AG10803 (cell line): ENCODE measurements around the gene ATL2.

Experiments used
- DNase-seq: peaks from one replicate; pipeline ENCODE4 v3.0.0; 2010; ENCODE audit warnings: low read depth
- H3K4me3 ChIP-seq: 2 replicates; pipeline ENCODE4 v1.5.1; 2011; ENCODE audit warnings: mild to moderate bottlenecking, low read length, control low read depth
- TF ChIP-seq, protein P1 (sequence below): conservative IDR thresholded peaks from 2 replicates; pipeline ENCODE4 v1.5.1; 2011; ENCODE audit warnings: mild to moderate bottlenecking, low read length, control low read depth, inconsistent platforms

ATL2 gene

DNA sequence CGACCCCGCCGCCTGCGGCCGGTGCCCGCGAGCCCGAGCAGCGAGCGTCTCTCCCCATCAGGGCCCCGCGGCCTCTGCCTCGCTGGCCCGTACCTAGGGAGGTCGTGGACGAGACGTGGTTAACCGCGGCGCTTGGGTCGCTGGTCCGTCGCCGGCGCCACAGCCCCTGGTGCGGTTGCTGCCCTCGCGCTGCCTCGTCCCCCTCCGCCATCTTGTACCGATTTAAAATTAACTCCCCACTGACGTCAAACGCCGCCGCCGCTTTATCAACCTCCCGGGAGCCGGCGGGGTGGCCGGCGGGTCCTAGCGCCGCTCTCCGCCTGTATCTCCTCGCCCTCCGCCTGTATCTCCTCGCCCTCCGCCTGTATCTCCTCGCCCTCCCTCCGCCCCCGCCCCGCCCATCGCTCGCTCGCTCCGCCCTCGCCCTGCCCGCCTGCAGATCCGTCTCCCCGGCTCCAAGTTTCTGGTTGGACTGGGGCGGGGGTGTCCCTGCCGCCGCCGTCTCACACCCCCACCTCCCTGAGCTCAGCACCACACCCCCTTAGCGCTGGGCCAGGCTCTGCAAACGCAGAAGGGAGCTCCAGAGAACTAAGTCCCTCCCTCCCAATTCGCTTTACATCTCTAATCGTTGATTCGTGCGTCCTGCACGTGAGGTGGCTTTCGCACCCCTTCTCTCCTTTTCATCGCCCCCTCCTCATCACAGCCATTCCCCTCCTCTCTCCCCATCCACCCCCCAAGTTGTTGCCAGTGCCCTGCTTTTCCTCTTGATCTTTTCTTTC is at the start of gene ATL2:
ATL2 (minus strand) TSS at position 224 of the 779 bp plus-strand sequence; CDS start at position 211, 13 bp downstream.
- TF ChIP-seq, protein P1, sequence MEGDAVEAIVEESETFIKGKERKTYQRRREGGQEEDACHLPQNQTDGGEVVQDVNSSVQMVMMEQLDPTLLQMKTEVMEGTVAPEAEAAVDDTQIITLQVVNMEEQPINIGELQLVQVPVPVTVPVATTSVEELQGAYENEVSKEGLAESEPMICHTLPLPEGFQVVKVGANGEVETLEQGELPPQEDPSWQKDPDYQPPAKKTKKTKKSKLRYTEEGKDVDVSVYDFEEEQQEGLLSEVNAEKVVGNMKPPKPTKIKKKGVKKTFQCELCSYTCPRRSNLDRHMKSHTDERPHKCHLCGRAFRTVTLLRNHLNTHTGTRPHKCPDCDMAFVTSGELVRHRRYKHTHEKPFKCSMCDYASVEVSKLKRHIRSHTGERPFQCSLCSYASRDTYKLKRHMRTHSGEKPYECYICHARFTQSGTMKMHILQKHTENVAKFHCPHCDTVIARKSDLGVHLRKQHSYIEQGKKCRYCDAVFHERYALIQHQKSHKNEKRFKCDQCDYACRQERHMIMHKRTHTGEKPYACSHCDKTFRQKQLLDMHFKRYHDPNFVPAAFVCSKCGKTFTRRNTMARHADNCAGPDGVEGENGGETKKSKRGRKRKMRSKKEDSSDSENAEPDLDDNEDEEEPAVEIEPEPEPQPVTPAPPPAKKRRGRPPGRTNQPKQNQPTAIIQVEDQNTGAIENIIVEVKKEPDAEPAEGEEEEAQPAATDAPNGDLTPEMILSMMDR, result no peak
- H3K4me3 ChIP-seq, result peak within 1 kb of the TSS; percentile 90
- peak; percentile 95 for DNase-seq

DNA sequence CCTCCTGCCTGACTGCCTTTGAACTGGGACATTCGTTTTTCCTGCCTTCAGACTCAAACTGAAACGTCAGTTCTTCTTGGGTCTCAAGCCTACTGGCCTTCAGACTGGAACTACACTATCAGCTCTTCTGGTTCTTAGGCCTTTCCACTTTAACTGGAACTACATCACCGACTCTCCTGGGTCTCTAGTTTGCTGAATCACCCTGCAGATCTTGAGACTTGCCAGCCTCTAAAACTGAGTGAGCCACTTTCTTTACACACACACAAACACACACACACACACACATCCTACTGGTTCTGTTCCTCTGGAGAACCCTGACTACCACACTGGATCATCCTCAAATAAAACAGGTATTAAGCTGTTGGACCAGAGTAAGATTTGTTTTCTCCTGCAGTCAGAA is 46.7 kb upstream of the ATL2 start:
- TF ChIP-seq, protein P1, result no peak
- DNase-seq, result no peak
- no peak overlapping the region for H3K4me3 ChIP-seq

DNA sequence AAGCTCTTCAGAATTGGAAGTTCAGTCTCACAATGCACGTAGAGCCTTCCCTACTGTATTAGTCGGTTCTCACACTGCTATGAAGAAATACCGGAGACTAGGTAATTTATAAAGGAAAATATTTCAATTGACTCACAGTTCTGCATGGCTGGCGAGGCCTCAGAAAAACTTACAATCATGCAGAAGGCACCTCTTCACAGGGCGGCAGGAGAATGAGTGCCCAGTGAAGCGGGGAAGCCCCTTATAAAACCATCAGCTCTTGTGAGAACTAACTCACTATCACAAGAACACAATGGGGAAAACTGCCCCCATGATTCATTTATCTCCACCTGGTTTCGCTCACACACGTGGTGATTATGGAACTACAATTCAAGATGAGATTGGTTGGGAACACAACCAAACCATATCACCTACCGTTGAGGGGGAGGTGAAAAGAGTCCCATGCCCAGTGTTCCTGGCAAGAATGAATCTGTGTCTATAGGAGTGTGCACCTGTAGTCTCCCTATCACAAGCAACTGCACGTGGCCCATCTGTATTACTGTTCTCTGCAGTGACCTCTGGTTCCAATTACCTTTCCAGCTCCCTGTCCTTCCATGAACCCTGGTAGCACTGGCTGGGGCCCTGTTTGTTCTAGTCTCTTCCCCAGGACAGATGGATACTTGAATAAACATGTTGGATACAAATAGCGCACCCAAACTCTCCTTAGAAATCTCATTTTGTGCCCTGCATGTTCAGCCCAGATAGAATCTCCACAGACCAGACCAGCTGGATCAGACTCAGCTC is 44.4 kb upstream of the ATL2 start:
- no peak for DNase-seq
- TF ChIP-seq, protein P1, result no peak
- H3K4me3 ChIP-seq, result no peak overlapping the region

DNA sequence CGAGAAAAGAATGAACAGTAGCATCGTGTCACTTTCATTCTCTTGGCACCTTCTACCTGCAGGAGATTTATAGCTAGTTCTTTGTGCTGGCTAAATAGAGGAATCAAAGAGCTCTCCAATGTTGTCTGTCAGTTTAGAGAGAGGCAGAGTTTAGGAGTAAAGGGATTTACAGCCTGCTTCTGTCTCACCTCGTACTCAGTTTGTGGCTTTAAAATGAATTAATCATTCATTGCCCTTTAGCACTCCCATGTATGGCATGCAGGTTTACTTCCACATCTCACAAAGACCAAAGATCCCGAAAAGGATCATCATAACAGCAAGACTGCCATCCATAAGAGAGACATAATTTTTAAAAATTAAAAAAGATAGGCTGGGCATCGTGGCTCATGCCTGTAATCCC is 42.4 kb upstream of the ATL2 start:
- TF ChIP-seq, protein P1, result no peak
- no peak overlapping the region for H3K4me3 ChIP-seq
- no peak for DNase-seq

DNA sequence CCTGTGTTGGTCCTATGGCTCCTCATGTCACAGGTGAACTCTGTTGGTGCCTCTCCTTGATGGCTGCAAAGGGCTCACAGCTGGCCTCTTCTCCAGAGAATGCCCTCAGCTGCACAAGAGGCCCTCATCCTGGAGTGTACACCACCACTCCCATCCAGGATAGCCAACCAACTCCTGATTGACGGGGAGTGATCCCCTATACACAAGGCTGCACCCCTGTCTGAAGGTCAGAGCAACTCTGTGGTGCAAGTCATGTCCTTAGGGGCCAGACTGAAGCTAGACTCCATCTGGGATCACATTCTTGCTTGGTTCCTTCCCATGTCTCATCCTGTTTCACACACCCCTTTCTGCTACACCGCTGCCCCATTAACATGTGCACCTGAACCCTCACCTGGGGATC is 41.7 kb upstream of the ATL2 start:
- DNase-seq, result no peak
- no peak overlapping the region for H3K4me3 ChIP-seq
- TF ChIP-seq, protein P1, result no peak

DNA sequence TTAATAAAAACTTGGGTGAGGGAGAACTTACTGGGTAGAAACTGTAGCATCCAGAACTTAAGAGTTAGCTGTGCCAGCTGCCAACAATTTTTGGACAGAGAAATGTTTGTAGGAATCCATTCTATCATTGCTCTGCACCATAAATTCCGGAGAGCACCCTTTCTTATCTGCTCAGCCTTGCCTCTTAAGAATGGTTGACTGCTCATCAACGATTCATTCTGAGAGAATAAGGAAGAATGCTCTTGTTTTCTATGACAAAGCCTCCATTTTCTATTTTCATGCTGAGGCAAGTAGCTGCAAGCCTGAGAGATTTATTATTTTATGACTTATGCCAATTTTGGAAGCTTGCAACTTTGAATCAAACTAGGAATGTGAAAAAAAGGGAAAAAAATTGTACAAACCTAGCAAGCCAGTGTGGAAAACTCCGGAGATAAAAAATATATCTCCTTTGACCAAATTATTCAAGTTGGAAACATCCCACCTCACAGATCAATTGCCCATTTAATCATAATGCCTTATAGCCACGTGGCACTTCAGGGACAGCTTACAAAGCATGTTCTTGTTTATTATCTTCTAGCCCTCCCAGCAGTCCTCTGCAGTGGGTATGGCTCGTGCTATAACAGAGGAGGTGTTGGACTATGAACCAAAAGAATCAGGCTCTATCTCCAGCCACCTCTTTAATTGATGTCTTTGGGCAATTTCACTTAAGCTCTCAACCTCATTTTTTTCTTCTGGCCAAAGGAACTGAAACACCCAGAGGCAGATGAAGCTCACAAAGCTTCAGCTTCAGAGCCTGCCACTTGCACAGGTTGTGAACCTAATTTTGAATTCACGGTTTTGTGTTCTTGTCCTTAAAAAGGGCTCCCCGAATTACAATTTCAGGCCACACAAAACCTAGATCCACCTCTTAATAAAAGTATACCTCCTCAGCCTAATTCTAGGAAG is 40.9 kb upstream of the ATL2 start:
- TF ChIP-seq, protein P1, result no peak
- no peak for DNase-seq
- no peak overlapping the region for H3K4me3 ChIP-seq
